Measurements from ENCODE around the gene SAPCD2. TPM values are rescaled to one million over a fixed set of nuclear protein-coding genes. Genes with fewer than 3 reads are reported as not detected.

Gene SAPCD2
- total and polyA plus RNA-seq, 9 of the 15 experiments (the other 6 are each of a cell fraction or from before 2014, with no cell fraction given): 3.4 to 91.8 (median 18.8) TPM

GRCh38 chr9:137035507-137035834 is 34.9 kb downstream of the SAPCD2 start:
- H3K79me2 ChIP-seq (ENCODE audit: control insufficient read depth, insufficient read depth, low read length): no peaks in the 10 kb centered on the region
- H3K36me3 ChIP-seq (ENCODE audit: control insufficient read depth, insufficient read depth, low read length): no peaks in the 10 kb centered on the region
- no peaks in the 10 kb centered on the region for H3K9me3 ChIP-seq (replicated peaks; ENCODE audit: control insufficient read depth, insufficient read depth, low read depth, low read length)
- peaks cover 0 to 16% of the 10 kb centered on the region in 2 experiments; a peak in 1 of 5 replicates for H3K27me3 ChIP-seq (ENCODE audit: control insufficient read depth in 2 of 2, insufficient read depth in 2 of 2, low read length in 2 of 2)
- peaks cover 0 to 69% of the 10 kb centered on the region in 2 experiments; a peak in 3 of 5 replicates for H3K4me1 ChIP-seq (replicated peaks in 1 of 2; ENCODE audit: control insufficient read depth in 2 of 2, insufficient read depth in 2 of 2, low read length in 2 of 2)
- POLR2A ChIA-PET: interaction anchor here (0.6 to 1.8 kb wide), 9 partner anchors 9 to 475 kb away, joined by 3 to 8 read pairs (median 3); partner anchors contain the start of genes DPP7 and SAPCD2
- WGBS (ENCODE audit: insufficient coverage, low coverage, missing lambda C conversion rate): 20% methylated on average over 8 of the region's 9 CpGs
- no peak for FAIRE-seq
- no peak overlapping the region for H3K27ac ChIP-seq (ENCODE audit: extremely low read depth, low read depth, low read length)
- CTCF ChIA-PET (ENCODE audit: low intra/inter-chr PET ratio): interaction anchor here (2.2 to 3.7 kb wide), 2 partner anchors 87 to 248 kb away, joined by 10 to 47 read pairs; no protein-coding TSS in a partner anchor
- in situ Hi-C loops (cut with MboI): loop anchor here (5.0 kb wide), 2 partner anchors 88 to 263 kb away; partner anchors contain the start of gene C8G
- BruUV-seq (replicated peaks): no TSS peak
- no peaks in the 10 kb centered on the region for H3K9me1 ChIP-seq (ENCODE audit: control insufficient read depth, insufficient read depth, low read length)
- H3K4me2 ChIP-seq (ENCODE audit: insufficient read depth, low read length): no peak overlapping the region
- ATAC-seq: peak; percentile 62
- TF ChIP-seq ZNF655 (CRISPR knock-in tag; IDR thresholded peaks at IDR 0.05): no peak
- TF ChIP-seq ESRRA (IDR thresholded peaks at IDR 0.05; ENCODE audit: borderline replicate concordance, low read depth): 0 out of 2 replicates have a peak, but pooled peaks have one; percentile 0
- TF ChIP-seq CTCF (IDR thresholded peaks at IDR 0.05 in 2 of 3, conservative IDR thresholded peaks at IDR 0.05 in 1 of 3; ENCODE audit: insufficient read depth in 2 of 3, low read depth in 1 of 3, low read length in 3 of 3): peak in 1 of 3 experiments; percentile 22; a peak in 1 of 6 replicates
- no peak for TF ChIP-seq CCNT2 (IDR thresholded peaks at IDR 0.05; ENCODE audit: borderline replicate concordance, extremely low read depth, insufficient read length, low read depth, low read length)
- no peak for TF ChIP-seq MAFG (tag; conservative IDR thresholded peaks at IDR 0.05)
- 0 out of 2 replicates have a peak, but pooled peaks have one; percentile 2 for TF ChIP-seq KLF16 (IDR thresholded peaks at IDR 0.05)
- no peak for TF ChIP-seq ZNF318 (IDR thresholded peaks at IDR 0.05; ENCODE audit: borderline replicate concordance in 1 of 2, low read depth in 1 of 2)
- intact Hi-C loops (cut with micrococcal nuclease): loop anchor here (1.0 to 2.0 kb wide), 4 partner anchors 31 to 193 kb away; partner anchors contain the start of gene AJM1
- H3K4me3 ChIP-seq: no peak overlapping the region
- H4K20me1 ChIP-seq (replicated peaks; ENCODE audit: control insufficient read depth, insufficient read depth, low read length): no peaks in the 10 kb centered on the region
- H3K9ac ChIP-seq (ENCODE audit: insufficient read depth in 1 of 2, low read depth in 2 of 2, low read length in 2 of 2): no peak overlapping the region
- DNase-seq (ENCODE audit: extremely low read depth in 1 of 4, low spot score in 3 of 4): peak in 1 of 4 experiments; percentile 24
- 0 out of 2 replicates have a peak overlapping the region, but pooled peaks have one; percentile 37 for H2AFZ ChIP-seq (ENCODE audit: low read depth, low read length)

Data from K562 (cell line).